DOHH2 (cell line): ENCODE results near the gene B4GALT2.

Experiments used
- H3F3A ChIP-seq: fragments of 200-600 bp; sonication (generic), shearing (Covaris generic); 2 replicates; pipeline ENCODE4 v1.6.0; 2016; ENCODE audit warnings: antibody characterized with exemption, mild to moderate bottlenecking; ENCODE audit not compliant: control insufficient read depth, insufficient read depth
- H3K27ac ChIP-seq: fragments of 200-600 bp; sonication (generic); 2 replicates; pipeline ENCODE4 v1.5.1; 2014; ENCODE audit warnings: low read depth, mild to moderate bottlenecking, low read length, moderate library complexity
- H3K27me3 ChIP-seq: fragments of 200-600 bp; sonication (generic); 2 replicates; pipeline ENCODE4 v1.6.1; 2014; ENCODE audit warnings: mild to moderate bottlenecking, low read length, mixed read lengths; ENCODE audit not compliant: control insufficient read depth
- H3K36me3 ChIP-seq: fragments of 200-600 bp; sonication (generic); 2 replicates; pipeline ENCODE4 v1.6.1; 2014; ENCODE audit warnings: mild to moderate bottlenecking, low read length, moderate library complexity, mixed read lengths; ENCODE audit not compliant: control insufficient read depth
- H3K4me1 ChIP-seq: fragments of 200-600 bp; sonication (generic); 2 replicates; pipeline ENCODE4 v1.6.1; 2014; ENCODE audit warnings: mild to moderate bottlenecking, low read length, mixed read lengths; ENCODE audit not compliant: control insufficient read depth
- H3K4me2 ChIP-seq: fragments of 200-600 bp; sonication (generic); 2 replicates; pipeline ENCODE4 v1.6.0; 2014; ENCODE audit warnings: mild to moderate bottlenecking, low read length, moderate library complexity
- H3K4me3 ChIP-seq: fragments of 200-600 bp; sonication (generic); 2 replicates; pipeline ENCODE4 v1.5.1; 2014; ENCODE audit warnings: mild to moderate bottlenecking, low read length, mixed read lengths
- H3K79me2 ChIP-seq: fragments of 200-600 bp; sonication (generic); 2 replicates; pipeline ENCODE4 v1.6.1; 2014; ENCODE audit warnings: mild to moderate bottlenecking, low read length, mixed read lengths; ENCODE audit not compliant: control insufficient read depth
- H3K9me2 ChIP-seq: fragments of 200-600 bp; sonication (generic); replicated peaks from 2 replicates; pipeline ENCODE4 v1.6.1; 2014; ENCODE audit warnings: mild to moderate bottlenecking, low read length, mixed read lengths; ENCODE audit not compliant: control insufficient read depth
- H3K9me3 ChIP-seq: fragments of 200-600 bp; sonication (generic); 2 replicates; pipeline ENCODE4 v1.6.1; 2014; ENCODE audit warnings: antibody characterized with exemption, low read length, mixed read lengths; ENCODE audit not compliant: control insufficient read depth, insufficient read depth
- H4K20me1 ChIP-seq: fragments of 200-600 bp; sonication (generic); 2 replicates; pipeline ENCODE4 v1.6.0; 2014; ENCODE audit warnings: low read depth, mild to moderate bottlenecking, antibody characterized with exemption, low read length, moderate library complexity; ENCODE audit not compliant: control insufficient read depth, insufficient read depth
- EZH2phosphoT487 ChIP-seq: fragments of 200-600 bp; sonication (generic); IDR thresholded peaks from 2 replicates; pipeline ENCODE4 v1.6.1; 2017; ENCODE audit warnings: borderline replicate concordance, mild to moderate bottlenecking, antibody characterized with exemption, low read length, moderate library complexity, mixed read lengths
- TF ChIP-seq, protein P1 (sequence below): fragments of 200-600 bp; sonication (generic); IDR thresholded peaks from one replicate; pipeline ENCODE4 v1.5.1; 2014; ENCODE audit warnings: antibody characterized with exemption, mild to moderate bottlenecking, low read depth, low read length; ENCODE audit not compliant: poor library complexity, severe bottlenecking

The B4GALT2 gene

DNA sequence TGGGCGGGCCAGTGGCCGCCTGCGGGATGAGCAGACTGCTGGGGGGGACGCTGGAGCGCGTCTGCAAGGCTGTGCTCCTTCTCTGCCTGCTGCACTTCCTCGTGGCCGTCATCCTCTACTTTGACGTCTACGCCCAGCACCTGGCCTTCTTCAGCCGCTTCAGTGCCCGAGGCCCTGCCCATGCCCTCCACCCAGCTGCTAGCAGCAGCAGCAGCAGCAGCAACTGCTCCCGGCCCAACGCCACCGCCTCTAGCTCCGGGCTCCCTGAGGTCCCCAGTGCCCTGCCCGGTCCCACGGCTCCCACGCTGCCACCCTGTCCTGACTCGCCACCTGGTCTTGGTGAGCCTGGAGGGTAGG is 2.1 kb downstream of the B4GALT2 start:
- Histone ChIP-seq H3K27me3 (no peaks in the 10 kb centered on the region), H3K27ac (no peak overlapping the region), H3K4me1 (peaks cover 40% of the 10 kb centered on the region), H3K9me2 (no peaks in the 10 kb centered on the region), H3K4me2 (peak overlapping the region; percentile 94), H3F3A (peaks cover 8% of the 10 kb centered on the region), H3K9me3 (no peaks in the 10 kb centered on the region), H3K4me3 (peak overlapping the region; percentile 94; the same call in 1 of the 2 replicates), H3K36me3 (peaks cover 53% of the 10 kb centered on the region), H4K20me1 (peaks cover 5% of the 10 kb centered on the region; the same call in 1 of the 2 replicates), H3K79me2 (peaks cover 62% of the 10 kb centered on the region)
- TF ChIP-seq, protein P1, sequence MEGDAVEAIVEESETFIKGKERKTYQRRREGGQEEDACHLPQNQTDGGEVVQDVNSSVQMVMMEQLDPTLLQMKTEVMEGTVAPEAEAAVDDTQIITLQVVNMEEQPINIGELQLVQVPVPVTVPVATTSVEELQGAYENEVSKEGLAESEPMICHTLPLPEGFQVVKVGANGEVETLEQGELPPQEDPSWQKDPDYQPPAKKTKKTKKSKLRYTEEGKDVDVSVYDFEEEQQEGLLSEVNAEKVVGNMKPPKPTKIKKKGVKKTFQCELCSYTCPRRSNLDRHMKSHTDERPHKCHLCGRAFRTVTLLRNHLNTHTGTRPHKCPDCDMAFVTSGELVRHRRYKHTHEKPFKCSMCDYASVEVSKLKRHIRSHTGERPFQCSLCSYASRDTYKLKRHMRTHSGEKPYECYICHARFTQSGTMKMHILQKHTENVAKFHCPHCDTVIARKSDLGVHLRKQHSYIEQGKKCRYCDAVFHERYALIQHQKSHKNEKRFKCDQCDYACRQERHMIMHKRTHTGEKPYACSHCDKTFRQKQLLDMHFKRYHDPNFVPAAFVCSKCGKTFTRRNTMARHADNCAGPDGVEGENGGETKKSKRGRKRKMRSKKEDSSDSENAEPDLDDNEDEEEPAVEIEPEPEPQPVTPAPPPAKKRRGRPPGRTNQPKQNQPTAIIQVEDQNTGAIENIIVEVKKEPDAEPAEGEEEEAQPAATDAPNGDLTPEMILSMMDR: no peak
- TF ChIP-seq EZH2phosphoT487: no peak

DNA sequence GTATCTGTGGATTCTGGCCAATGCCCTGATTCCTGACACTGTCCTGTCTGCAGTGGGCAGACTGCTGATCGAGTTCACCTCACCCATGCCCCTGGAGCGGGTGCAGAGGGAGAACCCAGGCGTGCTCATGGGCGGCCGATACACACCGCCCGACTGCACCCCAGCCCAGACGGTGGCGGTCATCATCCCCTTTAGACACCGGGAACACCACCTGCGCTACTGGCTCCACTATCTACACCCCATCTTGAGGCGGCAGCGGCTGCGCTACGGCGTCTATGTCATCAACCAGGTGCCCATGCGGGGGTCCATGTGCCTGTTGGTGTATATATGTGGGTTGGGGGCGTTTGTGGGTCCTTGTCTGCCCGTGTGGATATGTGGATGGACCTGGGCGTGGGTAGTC is 2.6 kb downstream of the B4GALT2 start:
- H3K9me2 ChIP-seq: no peaks in the 10 kb centered on the region
- peaks cover 35% of the 10 kb centered on the region for H3K4me1 ChIP-seq
- no peak overlapping the region for H3K4me3 ChIP-seq
- peaks cover 56% of the 10 kb centered on the region for H3K79me2 ChIP-seq
- no peaks in the 10 kb centered on the region for H4K20me1 ChIP-seq
- H3K27me3 ChIP-seq: no peaks in the 10 kb centered on the region
- no peaks in the 10 kb centered on the region for H3K9me3 ChIP-seq
- no peak overlapping the region for H3K27ac ChIP-seq
- H3K36me3 ChIP-seq: peaks cover 52% of the 10 kb centered on the region
- H3K4me2 ChIP-seq: no peak overlapping the region
- H3F3A ChIP-seq: peaks cover 8% of the 10 kb centered on the region
- TF ChIP-seq EZH2phosphoT487: no peak
- TF ChIP-seq, protein P1: no peak

DNA sequence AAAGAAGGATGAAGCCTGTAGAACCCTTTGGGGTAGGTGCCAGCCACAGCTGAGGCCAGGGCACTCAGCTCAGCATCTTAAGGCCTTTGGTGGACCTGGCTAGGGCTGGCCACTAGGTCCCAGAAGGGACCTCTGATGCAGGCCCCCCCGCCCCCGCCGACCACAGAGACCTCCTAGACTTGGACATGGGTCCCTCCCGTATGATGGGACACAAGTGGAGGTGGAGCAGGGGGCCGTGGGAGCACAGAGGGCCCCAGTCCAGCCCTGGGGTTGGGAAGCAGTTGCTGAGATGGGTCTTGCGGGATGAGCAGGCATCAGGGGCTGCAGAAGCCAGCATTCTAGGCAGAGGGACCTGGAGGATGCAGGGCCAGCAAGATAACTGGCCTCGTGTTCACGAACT is 3.2 kb downstream of the B4GALT2 start:
- H3K27ac ChIP-seq: no peak overlapping the region
- peaks cover 50% of the 10 kb centered on the region for H3K36me3 ChIP-seq

More for the DNA sequence above, 3.2 kb downstream of the B4GALT2 start:
- Histone ChIP-seq H3K27me3 (no peaks in the 10 kb centered on the region), H3K9me2 (no peaks in the 10 kb centered on the region), H3K79me2 (peaks cover 50% of the 10 kb centered on the region), H4K20me1 (no peaks in the 10 kb centered on the region), H3K9me3 (no peaks in the 10 kb centered on the region), H3K4me2 (no peak overlapping the region), H3K4me1 (peaks cover 29% of the 10 kb centered on the region), H3F3A (peaks cover 6% of the 10 kb centered on the region), H3K4me3 (no peak overlapping the region)
- TF ChIP-seq, protein P1: no peak
- no peak for TF ChIP-seq EZH2phosphoT487
